AG10803 (cell line): Measurements from ENCODE around the gene MAVS.

Experiments used
- DNase-seq: peaks from one replicate; pipeline ENCODE4 v3.0.0; 2010; ENCODE audit warnings: low read depth
- H3K4me3 ChIP-seq: 2 replicates; pipeline ENCODE4 v1.5.1; 2011; ENCODE audit warnings: mild to moderate bottlenecking, low read length, control low read depth
- CTCF ChIP-seq: conservative IDR thresholded peaks from 2 replicates; pipeline ENCODE4 v1.5.1; 2011; ENCODE audit warnings: mild to moderate bottlenecking, low read length, control low read depth, inconsistent platforms

Gene MAVS

GRCh38 chr20:3846740-3847428 is at the start of gene MAVS:
Gene MAVS, plus strand, starts transcription at chr20:3846834. Its CDS starts 7,791 bp downstream, at chr20:3854625.
- DNase-seq: peak; percentile 73
- peak within 1 kb of the TSS; percentile 91 for H3K4me3 ChIP-seq
- TF ChIP-seq CTCF: no peak

GRCh38 chr20:3797226-3797545 is 49.4 kb upstream of the MAVS start:
- TF ChIP-seq CTCF: no peak
- DNase-seq: no peak
- peak overlapping the region; percentile 85 for H3K4me3 ChIP-seq

- H3K4me3 ChIP-seq: peak overlapping the region; percentile 85
- no peak for DNase-seq
- TF ChIP-seq CTCF: no peak
Observed at GRCh38 chr20:3797592-3798372, 48.9 kb upstream of the MAVS start.

GRCh38 chr20:3798373-3798768 is 48.3 kb upstream of the MAVS start:
- no peak for TF ChIP-seq CTCF
- DNase-seq: no peak
- H3K4me3 ChIP-seq: peak overlapping the region; percentile 85

GRCh38 chr20:3798908-3799248 is 47.8 kb upstream of the MAVS start:
- DNase-seq: no peak
- TF ChIP-seq CTCF: no peak
- no peak overlapping the region; the same call in 1 of the 2 replicates for H3K4me3 ChIP-seq

GRCh38 chr20:3800256-3800877 is 46.3 kb upstream of the MAVS start:
- no peak for DNase-seq
- no peak for TF ChIP-seq CTCF
- no peak overlapping the region for H3K4me3 ChIP-seq

- TF ChIP-seq CTCF: no peak
- no peak for DNase-seq
- no peak overlapping the region for H3K4me3 ChIP-seq
Observed at GRCh38 chr20:3800878-3801260, 45.8 kb upstream of the MAVS start.
